Measurements from ENCODE around the gene LRRC1. TPM values are rescaled to one million over a fixed set of nuclear protein-coding genes. Genes with fewer than 3 reads are reported as not detected.
A peak's percentile ranks its signal among the peaks of the same experiment; 100 is the strongest.

Gene LRRC1
- total and polyA plus RNA-seq, 10 of the 15 experiments (the other 5 are each of a cell fraction or from before 2014, with no cell fraction given), result 0.35 to 9.3 (median 0.63) TPM

DNA sequence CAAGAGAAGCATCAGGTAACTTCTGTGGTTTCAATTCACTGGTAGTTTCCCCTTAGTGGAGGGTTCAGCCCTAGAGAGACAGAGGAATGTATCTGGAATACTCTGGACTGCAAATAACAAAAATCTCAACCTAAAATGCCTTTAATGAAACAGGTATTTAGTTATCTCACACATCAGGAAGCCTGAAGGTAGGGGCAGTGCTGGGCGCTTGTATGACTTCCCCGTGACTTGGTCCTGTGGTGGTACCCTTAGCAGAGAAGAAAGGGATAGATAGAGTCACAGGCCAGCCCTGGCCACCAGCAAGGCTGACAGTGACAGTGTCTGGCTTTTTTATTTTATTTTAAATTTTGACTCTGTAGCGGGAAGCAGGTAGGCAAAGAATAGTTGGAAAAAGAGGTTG lies 14.9 kb downstream of the LRRC1 start:
- TF ChIP-seq KAT2A (conservative IDR thresholded peaks at IDR 0.05; ENCODE audit: control insufficient read depth, low read depth, low read length) (no peak), RUNX3 (IDR thresholded peaks at IDR 0.05; ENCODE audit: low read length) (no peak)
- Histone ChIP-seq H4K20me1 (ENCODE audit: control insufficient read depth, insufficient read depth) (no peaks in the 10 kb centered on the region), H3K9ac (ENCODE audit: control insufficient read depth, insufficient read depth, low read length) (no peak overlapping the region), H3K4me2 (ENCODE audit: control insufficient read depth, insufficient read depth) (no peak overlapping the region), H3K27ac (ENCODE audit: control insufficient read depth, insufficient read depth) (no peak overlapping the region), H3K9me3 (replicated peaks; ENCODE audit: control insufficient read depth, insufficient read depth, low read length) (no peaks in the 10 kb centered on the region), H3K79me2 (ENCODE audit: control insufficient read depth, insufficient read depth, low read length) (no peaks in the 10 kb centered on the region), H2AFZ (ENCODE audit: control insufficient read depth, low read depth, low read length) (no peak overlapping the region), H3K4me1 (ENCODE audit: control insufficient read depth, insufficient read depth, low read length) (no peaks in the 10 kb centered on the region; the same call in 1 of the 2 replicates), H3K27me3 (replicated peaks in 1 of 2; ENCODE audit: control insufficient read depth in 2 of 2, insufficient read depth in 2 of 2, low read length in 1 of 2) (no peaks in the 10 kb centered on the region), H3K36me3 (ENCODE audit: control insufficient read depth in 2 of 2, insufficient read depth in 2 of 2, low read length in 1 of 2) (no peaks in the 10 kb centered on the region), H3K4me3 (no peak overlapping the region)
- DNase-seq (ENCODE audit: low read depth, low spot score) (no peak), ATAC-seq (no peak), FAIRE-seq (no peak)
- POLR2A ChIA-PET, result no interaction called here
- intact Hi-C loops (cut with micrococcal nuclease; ENCODE audit: unreplicated experiment), result no loop called here
- SMC1A ChIA-PET (ENCODE audit: uncharacterized antibody, unreplicated experiment), result no interaction called here
- RAD21 ChIA-PET (ENCODE audit: unreplicated experiment), result no interaction called here
- BruUV-seq (replicated peaks), result no TSS peak
- CTCF ChIA-PET, result no interaction called here
- in situ Hi-C loops (cut with MboI), result no loop called here
- 79% methylated on average over 3 of the region's 3 CpGs for WGBS (ENCODE audit: insufficient coverage, insufficient replicate concordance, low lambda C conversion rate, missing lambda C conversion rate)

- RAD21 ChIA-PET (ENCODE audit: unreplicated experiment), result no interaction called here
- 8% methylated on average over 4 of the region's 4 CpGs for WGBS (ENCODE audit: insufficient coverage, insufficient replicate concordance, low lambda C conversion rate, missing lambda C conversion rate)
- peak; percentile 34 for DNase-seq (ENCODE audit: low read depth, low spot score)
- peak; percentile 49 for FAIRE-seq
- in situ Hi-C loops (cut with MboI), result no loop called here
- H3K36me3 ChIP-seq (ENCODE audit: control insufficient read depth in 2 of 2, insufficient read depth in 2 of 2, low read length in 1 of 2), result no peaks in the 10 kb centered on the region
- H4K20me1 ChIP-seq (ENCODE audit: control insufficient read depth, insufficient read depth), result no peaks in the 10 kb centered on the region
- no peaks in the 10 kb centered on the region for H3K79me2 ChIP-seq (ENCODE audit: control insufficient read depth, insufficient read depth, low read length)
- SMC1A ChIA-PET (ENCODE audit: uncharacterized antibody, unreplicated experiment), result interaction anchor here (0.6 to 1.8 kb wide), 7 partner anchors 10 to 144 kb away, joined by 3 to 7 read pairs (median 3); no protein-coding TSS in a partner anchor
- H3K27me3 ChIP-seq (replicated peaks in 1 of 2; ENCODE audit: control insufficient read depth in 2 of 2, insufficient read depth in 2 of 2, low read length in 1 of 2), result no peaks in the 10 kb centered on the region
- no TSS peak for BruUV-seq (replicated peaks)
- intact Hi-C loops (cut with micrococcal nuclease; ENCODE audit: unreplicated experiment), result no loop called here
- H2AFZ ChIP-seq (ENCODE audit: control insufficient read depth, low read depth, low read length), result no peak overlapping the region; the same call in 1 of the 2 replicates
- no peaks in the 10 kb centered on the region for H3K9me3 ChIP-seq (replicated peaks; ENCODE audit: control insufficient read depth, insufficient read depth, low read length)
- no peak overlapping the region for H3K9ac ChIP-seq (ENCODE audit: control insufficient read depth, insufficient read depth, low read length)
- peak overlapping the region; percentile 22; the same call in 1 of the 2 replicates for H3K4me2 ChIP-seq (ENCODE audit: control insufficient read depth, insufficient read depth)
- peak; percentile 94 for ATAC-seq
- CTCF ChIA-PET, result interaction anchor here (0.9 to 1.5 kb wide), 4 partner anchors 16 to 86 kb away, joined by 3 read pairs; partner anchors contain the start of gene LRRC1
- no peak overlapping the region for H3K4me3 ChIP-seq
- H3K27ac ChIP-seq (ENCODE audit: control insufficient read depth, insufficient read depth), result no peak overlapping the region
- no peaks in the 10 kb centered on the region; the same call in 1 of the 2 replicates for H3K4me1 ChIP-seq (ENCODE audit: control insufficient read depth, insufficient read depth, low read length)
- POLR2A ChIA-PET, result interaction anchor here (1.2 kb wide), 2 partner anchors 9 to 10 kb away, joined by 3 read pairs; no protein-coding TSS in a partner anchor
- TF ChIP-seq, protein P1, sequence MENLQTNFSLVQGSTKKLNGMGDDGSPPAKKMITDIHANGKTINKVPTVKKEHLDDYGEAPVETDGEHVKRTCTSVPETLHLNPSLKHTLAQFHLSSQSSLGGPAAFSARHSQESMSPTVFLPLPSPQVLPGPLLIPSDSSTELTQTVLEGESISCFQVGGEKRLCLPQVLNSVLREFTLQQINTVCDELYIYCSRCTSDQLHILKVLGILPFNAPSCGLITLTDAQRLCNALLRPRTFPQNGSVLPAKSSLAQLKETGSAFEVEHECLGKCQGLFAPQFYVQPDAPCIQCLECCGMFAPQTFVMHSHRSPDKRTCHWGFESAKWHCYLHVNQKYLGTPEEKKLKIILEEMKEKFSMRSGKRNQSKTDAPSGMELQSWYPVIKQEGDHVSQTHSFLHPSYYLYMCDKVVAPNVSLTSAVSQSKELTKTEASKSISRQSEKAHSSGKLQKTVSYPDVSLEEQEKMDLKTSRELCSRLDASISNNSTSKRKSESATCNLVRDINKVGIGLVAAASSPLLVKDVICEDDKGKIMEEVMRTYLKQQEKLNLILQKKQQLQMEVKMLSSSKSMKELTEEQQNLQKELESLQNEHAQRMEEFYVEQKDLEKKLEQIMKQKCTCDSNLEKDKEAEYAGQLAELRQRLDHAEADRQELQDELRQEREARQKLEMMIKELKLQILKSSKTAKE (IDR thresholded peaks at IDR 0.05; ENCODE audit: low read depth, poor library complexity, severe bottlenecking), result peak; percentile 61
- TF ChIP-seq, protein P2, sequence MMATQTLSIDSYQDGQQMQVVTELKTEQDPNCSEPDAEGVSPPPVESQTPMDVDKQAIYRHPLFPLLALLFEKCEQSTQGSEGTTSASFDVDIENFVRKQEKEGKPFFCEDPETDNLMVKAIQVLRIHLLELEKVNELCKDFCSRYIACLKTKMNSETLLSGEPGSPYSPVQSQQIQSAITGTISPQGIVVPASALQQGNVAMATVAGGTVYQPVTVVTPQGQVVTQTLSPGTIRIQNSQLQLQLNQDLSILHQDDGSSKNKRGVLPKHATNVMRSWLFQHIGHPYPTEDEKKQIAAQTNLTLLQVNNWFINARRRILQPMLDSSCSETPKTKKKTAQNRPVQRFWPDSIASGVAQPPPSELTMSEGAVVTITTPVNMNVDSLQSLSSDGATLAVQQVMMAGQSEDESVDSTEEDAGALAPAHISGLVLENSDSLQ (IDR thresholded peaks at IDR 0.05), result peak; percentile 50
- TF ChIP-seq MTA2 (IDR thresholded peaks at IDR 0.05; ENCODE audit: low read depth) (peak; percentile 87), ATF7 (IDR thresholded peaks at IDR 0.05; ENCODE audit: low read depth) (peak; percentile 75), ZNF207 (IDR thresholded peaks at IDR 0.05; ENCODE audit: borderline replicate concordance) (no peak), BACH1 (IDR thresholded peaks at IDR 0.05; ENCODE audit: borderline replicate concordance) (peak; percentile 95; the same call in 1 of the 2 replicates), BCL11A (IDR thresholded peaks at IDR 0.05; ENCODE audit: low read depth, low read length) (0 out of 2 replicates have a peak, but pooled peaks have one; percentile 6), BHLHE40 (IDR thresholded peaks at IDR 0.05; ENCODE audit: borderline replicate concordance in 1 of 2, low read depth in 2 of 2, low read length in 1 of 2) (peak; percentile 55 to 85; a peak in 2 of 4 replicates), HDGF (IDR thresholded peaks at IDR 0.05) (no peak), NBN (IDR thresholded peaks at IDR 0.05) (peak; percentile 48; the same call in 1 of the 2 replicates), RUNX3 (IDR thresholded peaks at IDR 0.05; ENCODE audit: low read length) (no peak), IKZF2 (IDR thresholded peaks at IDR 0.05) (peak; percentile 49 to 64; a peak in 3 of 4 replicates)
Observed at GRCh38 chr6:53811082-53811481, 16.3 kb downstream of the LRRC1 start.

Data from GM12878 (cell line).